Liver (tissue), 3 donors: ENCODE results near the gene SH3TC2.

Experiments
- HNF4G ChIP-seq: IDR thresholded peaks from 2 replicates; pipeline ENCODE4 v1.6.1; 2016; ENCODE audit warnings: antibody characterized with exemption
- REST ChIP-seq: IDR thresholded peaks from 2 replicates; pipeline ENCODE4 v1.6.1; 2016; ENCODE audit warnings: antibody characterized with exemption, mild to moderate bottlenecking
- TAF1 ChIP-seq: conservative IDR thresholded peaks from 2 replicates; pipeline ENCODE4 v1.6.1; 2016; ENCODE audit warnings: antibody characterized with exemption, mild to moderate bottlenecking
- YY1 ChIP-seq: IDR thresholded peaks from 2 replicates; pipeline ENCODE4 v1.6.1; 2016; ENCODE audit warnings: antibody characterized with exemption, mild to moderate bottlenecking
- TF ChIP-seq, protein P1 (sequence below): fragments of 150-350 bp; IDR thresholded peaks from 2 replicates; pipeline ENCODE4 v1.5.1; 2017; ENCODE audit warnings: improper control_type of control experiment, low read depth, low read length; ENCODE audit not compliant: missing input control
- TF ChIP-seq, protein P2 (sequence below): IDR thresholded peaks from 2 replicates; pipeline ENCODE4 v1.6.1; 2016; ENCODE audit warnings: antibody characterized with exemption
- donor health status: healthy.
- donor health status: healthy.

GRCh38 chr5:148978370-148979082, 84.3 kb downstream of the SH3TC2 start:
- TF ChIP-seq, protein P1, sequence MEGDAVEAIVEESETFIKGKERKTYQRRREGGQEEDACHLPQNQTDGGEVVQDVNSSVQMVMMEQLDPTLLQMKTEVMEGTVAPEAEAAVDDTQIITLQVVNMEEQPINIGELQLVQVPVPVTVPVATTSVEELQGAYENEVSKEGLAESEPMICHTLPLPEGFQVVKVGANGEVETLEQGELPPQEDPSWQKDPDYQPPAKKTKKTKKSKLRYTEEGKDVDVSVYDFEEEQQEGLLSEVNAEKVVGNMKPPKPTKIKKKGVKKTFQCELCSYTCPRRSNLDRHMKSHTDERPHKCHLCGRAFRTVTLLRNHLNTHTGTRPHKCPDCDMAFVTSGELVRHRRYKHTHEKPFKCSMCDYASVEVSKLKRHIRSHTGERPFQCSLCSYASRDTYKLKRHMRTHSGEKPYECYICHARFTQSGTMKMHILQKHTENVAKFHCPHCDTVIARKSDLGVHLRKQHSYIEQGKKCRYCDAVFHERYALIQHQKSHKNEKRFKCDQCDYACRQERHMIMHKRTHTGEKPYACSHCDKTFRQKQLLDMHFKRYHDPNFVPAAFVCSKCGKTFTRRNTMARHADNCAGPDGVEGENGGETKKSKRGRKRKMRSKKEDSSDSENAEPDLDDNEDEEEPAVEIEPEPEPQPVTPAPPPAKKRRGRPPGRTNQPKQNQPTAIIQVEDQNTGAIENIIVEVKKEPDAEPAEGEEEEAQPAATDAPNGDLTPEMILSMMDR = no peak
- TF ChIP-seq YY1 = no peak
- TF ChIP-seq, protein P2, sequence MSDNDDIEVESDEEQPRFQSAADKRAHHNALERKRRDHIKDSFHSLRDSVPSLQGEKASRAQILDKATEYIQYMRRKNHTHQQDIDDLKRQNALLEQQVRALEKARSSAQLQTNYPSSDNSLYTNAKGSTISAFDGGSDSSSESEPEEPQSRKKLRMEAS = no peak
- no peak for TF ChIP-seq HNF4G
- TF ChIP-seq REST = no peak
- no peak for TF ChIP-seq TAF1
